ENCODE results near the gene FRMD5. TPM values are rescaled to one million over a fixed set of nuclear protein-coding genes. Genes with fewer than 3 reads are reported as not detected.

Gene FRMD5
- polyA plus RNA-seq, 3 donors: not detected

- Histone ChIP-seq H3K79me2 (ENCODE audit: insufficient read depth, low read length) (no peaks in the 10 kb centered on the region), H3K9ac (ENCODE audit: insufficient read depth, low read length, poor library complexity, severe bottlenecking) (no peak overlapping the region), H3K27ac (ENCODE audit: low read depth in 1 of 2, low read length in 2 of 2) (no peak overlapping the region), H3K9me3 (replicated peaks in 1 of 2; ENCODE audit: control insufficient read depth in 1 of 2, insufficient read depth in 1 of 2, low read length in 2 of 2) (no peaks in the 10 kb centered on the region), H3K4me2 (replicated peaks; ENCODE audit: extremely low read depth, low read length, poor library complexity, severe bottlenecking) (no peak overlapping the region), H3K4me3 (replicated peaks in 1 of 3; ENCODE audit: low read depth in 2 of 3, low read length in 3 of 3) (no peak overlapping the region), H2AFZ (ENCODE audit: insufficient read depth, low read depth, low read length, poor library complexity, severe bottlenecking) (no peak overlapping the region), H3K36me3 (replicated peaks in 1 of 2; ENCODE audit: control insufficient read depth in 1 of 2, insufficient read depth in 2 of 2, low read length in 2 of 2) (peaks cover 0 to 37% of the 10 kb centered on the region in 2 donors), H3K4me1 (ENCODE audit: control insufficient read depth in 1 of 2, insufficient read depth in 2 of 2, low read length in 2 of 2) (no peaks in the 10 kb centered on the region), H3K27me3 (ENCODE audit: control insufficient read depth in 2 of 2, insufficient read depth in 2 of 2, low read length in 2 of 2) (no peaks in the 10 kb centered on the region), H4K20me1 (ENCODE audit: insufficient read depth, low read length) (no peaks in the 10 kb centered on the region)
- intact Hi-C loops (cut with micrococcal nuclease): no loop called here
- H3K4me1 Mint-ChIP-seq: no peaks in the 10 kb centered on the region
- DNase-seq: no peak
- no peaks in the 10 kb centered on the region for H3K27me3 Mint-ChIP-seq (ENCODE audit: low read depth in 3 of 3)
- peaks cover 32 to 66% of the 10 kb centered on the region in 2 donors for H3K36me3 Mint-ChIP-seq
- TF ChIP-seq, protein P1, sequence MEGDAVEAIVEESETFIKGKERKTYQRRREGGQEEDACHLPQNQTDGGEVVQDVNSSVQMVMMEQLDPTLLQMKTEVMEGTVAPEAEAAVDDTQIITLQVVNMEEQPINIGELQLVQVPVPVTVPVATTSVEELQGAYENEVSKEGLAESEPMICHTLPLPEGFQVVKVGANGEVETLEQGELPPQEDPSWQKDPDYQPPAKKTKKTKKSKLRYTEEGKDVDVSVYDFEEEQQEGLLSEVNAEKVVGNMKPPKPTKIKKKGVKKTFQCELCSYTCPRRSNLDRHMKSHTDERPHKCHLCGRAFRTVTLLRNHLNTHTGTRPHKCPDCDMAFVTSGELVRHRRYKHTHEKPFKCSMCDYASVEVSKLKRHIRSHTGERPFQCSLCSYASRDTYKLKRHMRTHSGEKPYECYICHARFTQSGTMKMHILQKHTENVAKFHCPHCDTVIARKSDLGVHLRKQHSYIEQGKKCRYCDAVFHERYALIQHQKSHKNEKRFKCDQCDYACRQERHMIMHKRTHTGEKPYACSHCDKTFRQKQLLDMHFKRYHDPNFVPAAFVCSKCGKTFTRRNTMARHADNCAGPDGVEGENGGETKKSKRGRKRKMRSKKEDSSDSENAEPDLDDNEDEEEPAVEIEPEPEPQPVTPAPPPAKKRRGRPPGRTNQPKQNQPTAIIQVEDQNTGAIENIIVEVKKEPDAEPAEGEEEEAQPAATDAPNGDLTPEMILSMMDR (IDR thresholded peaks at IDR 0.05): no peak
- WGBS (ENCODE audit: insufficient coverage): 97% methylated on average over 4 of the region's 5 CpGs
- no peaks in the 10 kb centered on the region for H3K9me3 Mint-ChIP-seq
- H3K4me3 Mint-ChIP-seq: no peak overlapping the region
- H3K27ac Mint-ChIP-seq: peak overlapping the region in 2 of 7 donors; percentile 50 to 58
These were observed 314.5 kb downstream of the FRMD5 start for GRCh38 chr15:43880406-43881194.

DNA sequence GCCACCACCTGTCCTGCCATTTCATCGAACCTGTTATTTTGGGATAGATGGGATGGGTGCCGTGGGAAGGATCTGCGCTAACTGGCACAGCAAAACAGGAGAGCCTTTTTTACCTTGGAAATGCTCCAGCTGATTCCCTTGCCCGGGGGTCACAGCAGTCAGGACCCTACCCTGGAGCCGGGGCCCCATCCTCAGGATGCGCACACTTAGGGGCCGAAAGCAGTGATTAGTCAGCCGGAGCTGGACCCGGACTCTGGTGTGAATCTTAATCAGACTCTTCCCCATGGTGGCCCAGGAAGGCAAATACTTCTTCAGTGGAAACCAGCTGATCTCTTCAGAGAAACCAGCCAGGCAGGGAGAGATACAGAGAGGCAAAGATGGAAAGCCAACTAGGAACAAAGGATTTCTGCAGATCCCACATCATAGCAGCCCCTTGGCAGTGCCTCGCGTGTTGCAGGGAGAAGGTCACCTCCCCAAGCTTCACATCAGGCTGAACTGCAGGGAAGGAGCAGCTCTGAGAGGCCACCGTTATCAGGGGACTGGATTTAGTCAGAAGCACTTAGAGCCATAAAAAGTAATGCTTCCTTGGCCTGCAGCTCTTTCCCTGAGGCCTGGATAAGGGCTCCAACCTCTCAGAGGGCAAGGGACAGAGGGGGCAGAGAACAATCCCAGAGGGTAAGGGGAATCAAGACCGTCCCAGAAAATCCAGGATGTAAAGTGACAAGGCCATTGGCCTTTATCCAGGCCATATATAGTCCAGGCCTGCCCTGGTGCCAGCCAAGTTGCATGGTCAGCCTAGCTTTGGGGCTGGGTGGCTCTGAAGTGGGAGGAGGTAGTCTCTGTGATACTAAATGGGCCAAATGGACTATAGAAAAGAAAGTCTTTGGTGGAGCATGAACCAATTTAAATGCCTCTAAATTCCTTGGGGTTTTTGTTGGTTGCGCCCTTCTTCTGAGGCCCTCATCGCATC, 315.4 kb downstream of the FRMD5 start:
- no peaks in the 10 kb centered on the region for H4K20me1 ChIP-seq (ENCODE audit: insufficient read depth, low read length)
- no peaks in the 10 kb centered on the region for H3K79me2 ChIP-seq (ENCODE audit: insufficient read depth, low read length)
- no peak overlapping the region for H3K4me2 ChIP-seq (replicated peaks; ENCODE audit: extremely low read depth, low read length, poor library complexity, severe bottlenecking)
- H3K36me3 ChIP-seq (replicated peaks in 1 of 2; ENCODE audit: control insufficient read depth in 1 of 2, insufficient read depth in 2 of 2, low read length in 2 of 2): peaks cover 0 to 37% of the 10 kb centered on the region in 2 donors
- no peak overlapping the region for H3K9ac ChIP-seq (ENCODE audit: insufficient read depth, low read length, poor library complexity, severe bottlenecking)
- H3K4me3 Mint-ChIP-seq: no peak overlapping the region
- H3K9me3 Mint-ChIP-seq: no peaks in the 10 kb centered on the region
- no peaks in the 10 kb centered on the region for H3K4me1 Mint-ChIP-seq
- H3K9me3 ChIP-seq (replicated peaks in 1 of 2; ENCODE audit: control insufficient read depth in 1 of 2, insufficient read depth in 1 of 2, low read length in 2 of 2): no peaks in the 10 kb centered on the region
- no peak for DNase-seq
- H3K36me3 Mint-ChIP-seq: peaks cover 34 to 71% of the 10 kb centered on the region in 2 donors
- over 99% methylated on average over 9 of the region's 15 CpGs for WGBS (ENCODE audit: insufficient coverage)
- TF ChIP-seq, protein P1 (IDR thresholded peaks at IDR 0.05): no peak
- H3K4me1 ChIP-seq (ENCODE audit: control insufficient read depth in 1 of 2, insufficient read depth in 2 of 2, low read length in 2 of 2): no peaks in the 10 kb centered on the region
- peak overlapping the region in 2 of 7 donors; percentile 10 to 66 for H3K27ac Mint-ChIP-seq
- H2AFZ ChIP-seq (ENCODE audit: insufficient read depth, low read depth, low read length, poor library complexity, severe bottlenecking): no peak overlapping the region
- no peaks in the 10 kb centered on the region for H3K27me3 Mint-ChIP-seq (ENCODE audit: low read depth in 3 of 3)
- no peak overlapping the region for H3K4me3 ChIP-seq (replicated peaks in 1 of 3; ENCODE audit: low read depth in 2 of 3, low read length in 3 of 3)
- no peak overlapping the region for H3K27ac ChIP-seq (ENCODE audit: low read depth in 1 of 2, low read length in 2 of 2)
- H3K27me3 ChIP-seq (ENCODE audit: control insufficient read depth in 2 of 2, insufficient read depth in 2 of 2, low read length in 2 of 2): no peaks in the 10 kb centered on the region
- intact Hi-C loops (cut with micrococcal nuclease): no loop called here
